GM19099 (cell line): ENCODE measurements around the gene CD164L2.

Source experiments
- POLR2A ChIP-seq: IDR thresholded peaks from 3 replicates; pipeline ENCODE4 v1.6.1; 2011; ENCODE audit warnings: low read depth; ENCODE audit not compliant: insufficient read length; ENCODE audit errors: extremely low read depth

CD164L2 gene

DNA sequence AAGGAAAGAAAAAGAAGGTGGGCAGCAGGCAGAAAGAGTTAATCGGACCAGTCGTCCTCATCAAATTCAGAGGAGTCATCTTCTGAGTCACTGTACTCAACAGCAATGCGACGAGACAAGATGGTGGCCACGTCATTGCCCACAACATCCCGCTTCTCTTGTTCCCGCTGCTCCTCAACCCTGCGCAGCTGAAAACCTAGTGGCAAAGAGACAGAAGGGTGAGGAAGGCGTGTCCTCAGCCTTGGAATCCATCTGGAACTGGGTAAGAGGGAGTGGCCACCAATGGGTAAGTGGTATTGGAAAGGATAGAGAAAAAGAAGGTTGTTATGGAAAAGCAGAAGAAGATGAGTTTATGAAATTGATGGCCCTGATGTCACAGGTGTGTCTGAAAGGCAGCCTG, 25.0 kb upstream of the CD164L2 start:
- TF ChIP-seq POLR2A, result no peak

- TF ChIP-seq POLR2A, result no peak
Measured at GRCh38 chr1:27406362-27406680, 23.2 kb upstream of the CD164L2 start.

GRCh38 chr1:27405074-27405473, 21.9 kb upstream of the CD164L2 start:
- TF ChIP-seq POLR2A, result no peak

GRCh38 chr1:27403931-27404330, 20.8 kb upstream of the CD164L2 start:
- TF ChIP-seq POLR2A, result no peak

DNA sequence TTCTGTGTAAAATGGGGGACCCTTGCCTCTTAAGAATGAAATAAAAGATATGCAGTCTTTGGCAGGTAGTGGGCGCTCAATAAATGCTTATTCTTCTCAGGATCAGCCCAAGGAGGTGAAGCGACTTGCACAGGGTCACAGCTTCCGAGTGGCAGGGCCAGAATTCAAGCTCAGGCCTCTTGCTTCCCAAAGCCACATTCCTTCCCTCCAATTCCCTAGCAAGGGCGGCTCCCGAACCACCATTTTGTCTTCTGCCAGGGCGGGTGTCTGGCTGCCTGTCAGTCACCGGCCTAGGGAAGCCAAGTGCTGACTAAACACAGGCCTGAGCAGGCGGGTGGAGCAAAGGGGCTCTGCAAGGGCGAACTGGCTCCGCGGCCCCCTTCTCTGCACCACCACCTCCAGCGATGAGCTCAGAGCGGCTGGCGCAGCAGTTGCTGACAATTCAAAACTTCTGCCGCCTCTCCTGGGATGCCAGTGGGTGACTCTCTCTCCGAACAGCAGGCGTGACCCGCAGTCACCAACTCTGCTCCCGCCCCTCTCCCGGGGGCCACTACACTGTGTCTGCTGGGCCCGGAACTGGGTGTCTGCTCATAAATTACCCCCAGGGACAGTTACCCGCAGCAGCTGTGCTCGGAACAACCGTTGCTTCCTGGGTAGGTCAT, 20.1 kb upstream of the CD164L2 start:
- TF ChIP-seq POLR2A, result peak; percentile 30

- no peak for TF ChIP-seq POLR2A
Measured at GRCh38 chr1:27402349-27402754, 19.2 kb upstream of the CD164L2 start.

DNA sequence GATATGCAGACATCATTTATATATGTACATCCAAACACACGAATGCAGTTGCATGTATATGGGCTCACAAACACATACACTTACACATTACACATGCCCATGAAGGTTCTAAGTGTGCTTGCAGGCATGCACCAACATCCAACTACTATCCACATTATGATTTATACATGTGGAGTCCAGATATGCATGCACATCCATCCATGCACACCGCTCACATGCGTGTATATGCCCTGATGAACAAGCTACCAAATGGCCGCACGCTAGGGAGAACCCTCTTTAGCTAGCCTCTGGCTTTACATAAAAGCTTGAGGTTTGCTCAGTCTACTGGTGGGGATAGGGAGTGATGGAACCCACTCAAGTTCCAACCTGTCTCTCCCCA, 17.8 kb upstream of the CD164L2 start:
- no peak for TF ChIP-seq POLR2A

DNA sequence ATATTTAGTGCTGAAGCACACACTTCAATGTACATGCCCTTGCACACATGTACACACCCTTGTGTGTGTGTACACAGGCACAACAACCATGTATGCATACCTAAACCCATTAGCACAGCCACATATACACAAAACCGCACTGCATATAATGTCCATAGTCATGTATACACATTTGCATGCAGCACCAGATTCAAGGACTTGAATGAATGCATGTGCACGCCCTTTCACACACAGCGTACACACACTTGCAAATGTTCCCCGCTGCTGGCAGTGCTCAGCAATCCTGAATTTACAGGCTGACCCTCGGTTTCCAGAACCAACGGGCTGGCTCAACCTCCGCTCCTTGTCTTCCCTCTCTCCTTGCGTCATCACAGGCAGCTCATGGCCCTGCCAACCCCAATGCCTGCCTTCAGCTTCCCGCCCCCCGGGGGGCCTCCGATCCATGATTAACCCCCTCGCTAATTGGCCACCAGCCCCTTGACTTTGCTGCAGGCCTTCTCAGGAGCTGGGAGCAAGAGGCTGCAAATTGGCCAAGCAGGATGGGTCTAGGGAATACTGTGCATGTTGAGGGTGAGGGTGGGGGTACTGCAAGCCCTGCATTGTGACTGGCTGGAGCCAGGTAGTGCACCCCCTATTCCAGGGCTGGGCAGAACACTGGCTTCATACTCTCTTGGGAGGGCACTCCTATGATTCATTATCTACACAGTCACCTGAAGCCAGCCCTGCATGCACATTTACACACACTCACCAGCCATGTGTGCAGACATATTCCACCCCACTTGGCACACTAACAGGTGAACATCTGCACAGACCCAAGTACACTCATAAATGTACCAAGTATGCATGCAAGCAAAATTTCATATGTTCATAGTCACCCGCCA, 17.2 kb upstream of the CD164L2 start:
- no peak for TF ChIP-seq POLR2A

DNA sequence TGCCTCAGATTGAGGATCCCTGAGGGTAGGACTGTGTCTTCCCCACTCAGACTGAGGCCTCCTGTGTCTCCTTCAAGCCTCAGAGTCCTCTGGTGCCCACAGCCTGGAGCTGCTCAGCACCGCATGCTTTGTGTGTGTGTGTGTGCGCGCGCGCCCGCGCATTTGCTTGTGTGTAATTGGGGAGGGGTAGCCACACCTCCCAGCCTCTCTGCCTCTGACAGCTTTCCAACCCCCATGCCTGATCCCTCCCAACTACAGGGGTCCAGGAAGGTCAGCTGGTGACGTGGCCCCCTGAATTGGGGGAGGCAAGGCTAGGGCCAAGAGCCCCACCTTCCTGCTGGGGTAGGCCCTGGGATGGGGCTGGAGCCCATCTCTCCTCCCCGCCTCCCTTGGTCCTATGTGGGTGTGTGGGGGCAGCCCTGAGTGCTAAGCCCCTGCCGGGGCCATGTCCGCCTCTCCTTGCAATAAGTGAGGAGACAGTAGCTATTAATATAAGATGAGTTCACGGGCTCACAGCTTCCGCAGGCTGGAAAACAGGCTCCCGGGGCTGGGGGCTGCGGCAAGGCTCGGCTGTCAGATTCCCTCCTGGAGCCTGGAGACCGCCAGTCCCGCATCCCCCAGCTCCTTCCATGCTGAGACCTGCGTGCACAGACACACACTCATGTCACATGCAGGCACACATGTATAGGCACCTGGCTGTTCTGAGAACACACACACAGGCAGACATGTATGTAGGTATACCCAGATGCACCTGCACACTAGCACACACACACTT, 16.3 kb upstream of the CD164L2 start:
- TF ChIP-seq POLR2A, result peak; percentile 26

DNA sequence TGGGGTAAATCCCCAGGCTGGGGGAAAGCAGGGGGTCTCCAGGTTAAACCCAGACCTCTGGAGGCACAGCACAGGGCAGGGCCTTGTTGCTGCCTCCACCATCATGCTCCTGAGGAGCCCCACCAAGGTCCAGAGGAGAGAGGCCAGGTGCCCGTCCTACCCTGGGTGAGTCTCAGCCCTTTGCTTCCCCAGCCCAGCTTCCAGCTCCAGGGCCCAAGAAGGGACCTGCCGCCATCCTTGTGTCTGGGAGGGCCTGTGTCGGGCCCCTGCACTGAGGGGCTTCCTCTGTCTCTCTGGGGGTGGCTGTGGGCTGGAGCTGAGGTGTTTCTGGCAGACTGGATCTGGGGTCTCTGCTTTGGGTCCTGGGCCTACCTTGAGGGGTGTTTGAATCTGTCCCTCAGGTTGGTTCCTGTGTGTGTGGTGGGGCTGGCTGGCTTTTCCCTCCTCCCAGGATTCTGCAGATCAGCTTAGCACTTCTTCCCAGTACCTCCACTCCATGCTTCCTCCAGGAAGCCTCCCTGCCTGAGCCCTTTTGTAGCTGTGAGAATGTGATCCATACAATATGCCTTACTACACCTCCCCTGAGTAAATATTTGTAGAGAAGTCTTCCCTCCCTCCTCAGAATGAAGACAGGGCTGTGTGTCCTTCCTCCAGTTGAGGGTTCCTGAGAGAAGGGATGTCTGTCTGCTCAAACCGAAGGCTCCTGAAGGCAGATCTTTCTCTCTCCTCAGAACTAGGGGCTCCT, 15.4 kb upstream of the CD164L2 start:
- no peak for TF ChIP-seq POLR2A

GRCh38 chr1:27397749-27398148, 14.6 kb upstream of the CD164L2 start:
- no peak for TF ChIP-seq POLR2A

DNA sequence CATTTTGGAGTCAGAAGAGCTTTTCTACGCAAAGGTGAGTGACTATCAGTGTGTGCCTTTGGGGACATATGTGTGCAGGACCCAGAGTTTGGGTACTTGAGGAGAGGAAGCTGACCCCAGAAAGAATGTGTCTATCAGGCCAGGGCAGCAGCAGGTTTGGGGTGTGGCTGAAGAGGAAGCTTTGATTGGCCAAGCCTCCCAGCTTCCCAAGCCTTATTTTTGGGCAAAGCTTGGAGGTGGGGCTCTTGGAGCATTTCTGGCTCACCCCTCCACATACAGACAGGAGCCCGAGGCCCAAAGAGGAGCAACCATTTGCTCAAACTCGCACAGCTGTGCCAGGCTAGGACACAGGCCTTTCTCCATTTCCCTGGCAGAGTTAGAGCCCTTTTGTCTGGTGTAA, 14.0 kb upstream of the CD164L2 start:
- TF ChIP-seq POLR2A, result no peak

- no peak for TF ChIP-seq POLR2A
Measured at GRCh38 chr1:27395441-27396195, 12.5 kb upstream of the CD164L2 start.

DNA sequence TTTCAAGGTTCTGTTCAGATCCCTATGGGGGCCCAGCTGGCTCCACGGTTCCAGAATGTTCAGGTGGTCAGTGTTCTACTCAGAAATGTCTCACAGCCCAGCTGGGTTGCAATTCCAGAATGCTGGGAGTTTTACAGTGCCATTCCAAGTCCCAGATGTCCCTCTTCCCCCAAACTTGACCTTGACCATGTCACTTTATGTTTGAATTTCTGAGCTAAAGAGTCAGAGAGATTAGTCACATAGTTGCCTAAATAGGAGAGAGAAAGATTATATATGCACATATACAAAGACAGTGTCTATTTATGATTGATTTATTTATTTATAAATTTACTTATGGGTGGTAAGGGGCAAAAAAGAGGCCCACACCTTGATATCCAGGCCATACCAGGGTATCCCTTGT, 11.8 kb upstream of the CD164L2 start:
- no peak for TF ChIP-seq POLR2A

- no peak for TF ChIP-seq POLR2A
Measured at GRCh38 chr1:27394282-27394658, 11.1 kb upstream of the CD164L2 start.

GRCh38 chr1:27393641-27394281, 10.6 kb upstream of the CD164L2 start:
- no peak for TF ChIP-seq POLR2A
